Hindlimb muscle (tissue), 1 donor: ENCODE results near the gene MEG3. TPM values are rescaled to one million over a fixed set of nuclear protein-coding genes. Genes with fewer than 3 reads are reported as not detected.
"Not testable (repeated sequence)": the region's sequence is repeated elsewhere in the genome, so short reads cannot be mapped to it uniquely, and the experiment has no call there.

Experiments used
- DNase-seq: peaks from one replicate; pipeline ENCODE4 v3.0.0-alpha.2; 2013
- polyA plus RNA-seq: library from polyadenylated mRNA; unstranded; fragments of 120-200 nt; gene quantifications from one replicate; pipeline ENCODE4 v1.2.1, GENCODE V29; 2013; ENCODE audit not compliant: insufficient read length

MEG3 gene
- polyA plus RNA-seq, 1 donor, result 6,647 TPM

- DNase-seq, result no peak
Observed at GRCh38 chr14:100816286-100816949, 9.5 kb upstream of the MEG3 start.

GRCh38 chr14:100816950-100817901 lies 8.7 kb upstream of the MEG3 start:
- no peak for DNase-seq

GRCh38 chr14:100818221-100818699 lies 7.7 kb upstream of the MEG3 start:
- DNase-seq, result no peak

- not testable (repeated sequence) for DNase-seq
Observed at GRCh38 chr14:100818923-100819322, 7.0 kb upstream of the MEG3 start.

- no peak for DNase-seq
Observed at GRCh38 chr14:100819453-100819828, 6.5 kb upstream of the MEG3 start.

- no peak for DNase-seq
Observed at GRCh38 chr14:100819829-100820475, 6.0 kb upstream of the MEG3 start.

GRCh38 chr14:100820957-100821356 lies 5.0 kb upstream of the MEG3 start:
- no peak for DNase-seq

GRCh38 chr14:100822013-100822412 lies 3.9 kb upstream of the MEG3 start:
- no peak for DNase-seq

- peak; percentile 79 for DNase-seq
Observed at GRCh38 chr14:100822532-100823296, 3.2 kb upstream of the MEG3 start.

GRCh38 chr14:100823413-100824080 lies 2.4 kb upstream of the MEG3 start:
- DNase-seq, result peak; percentile 88

- DNase-seq, result peak; percentile 78
Observed at GRCh38 chr14:100824091-100824551, 1.8 kb upstream of the MEG3 start.

GRCh38 chr14:100824901-100825712 lies 811 bp upstream of the MEG3 start:
- no peak for DNase-seq

GRCh38 chr14:100826391-100827100 lies 628 bp downstream of the MEG3 start:
- DNase-seq, result no peak

GRCh38 chr14:100827101-100828021 lies 1.4 kb downstream of the MEG3 start:
- DNase-seq, result no peak

GRCh38 chr14:100828031-100828769 lies 2.3 kb downstream of the MEG3 start:
- DNase-seq, result peak; percentile 79

- DNase-seq, result no peak
Observed at GRCh38 chr14:100830681-100831080, 4.8 kb downstream of the MEG3 start.

- DNase-seq, result no peak
Observed at GRCh38 chr14:100832311-100832960, 6.5 kb downstream of the MEG3 start.
